ENCODE data around the gene CYB561.
A peak's percentile ranks its signal among the peaks of the same experiment; 100 is the strongest.
"Not testable (repeated sequence)": the region's sequence is repeated elsewhere in the genome, so short reads cannot be mapped to it uniquely, and the experiment has no call there.

CYB561 gene

DNA sequence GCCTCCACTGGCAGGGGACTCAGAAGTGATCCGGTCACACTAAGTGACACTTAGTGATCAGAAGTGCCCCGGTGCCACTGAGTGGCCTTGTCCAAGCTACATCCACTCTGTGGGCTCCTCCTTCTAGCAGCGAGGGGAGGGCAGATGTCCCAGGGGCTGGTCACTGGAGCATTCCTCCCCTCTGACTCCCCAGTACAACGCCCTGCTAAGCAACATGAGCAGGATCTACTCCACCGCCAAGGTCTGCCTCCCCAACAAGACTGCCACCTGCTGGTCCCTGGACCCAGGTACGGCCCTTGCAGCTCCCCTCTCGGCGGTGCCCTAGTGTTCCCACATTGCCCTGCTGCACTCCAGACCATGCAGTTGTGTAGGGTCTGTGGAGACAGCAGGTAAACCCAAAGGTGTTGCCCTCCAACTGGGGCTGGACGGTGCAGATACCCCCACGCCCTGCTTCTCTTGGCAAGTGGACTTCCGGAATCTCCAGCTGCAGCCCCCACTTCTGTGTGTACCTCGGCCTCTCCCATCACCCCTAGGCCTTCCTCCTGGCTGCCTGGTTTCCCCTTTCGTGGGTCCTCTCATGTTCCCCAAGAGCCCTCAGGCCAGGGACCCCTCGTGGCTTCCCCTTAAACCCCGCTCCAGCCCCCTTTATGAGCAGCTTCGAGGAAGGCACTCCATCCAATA lies 32.8 kb upstream of the CYB561 start:
- DNase-seq (ENCODE audit: low spot score), result peak; percentile 76

DNA sequence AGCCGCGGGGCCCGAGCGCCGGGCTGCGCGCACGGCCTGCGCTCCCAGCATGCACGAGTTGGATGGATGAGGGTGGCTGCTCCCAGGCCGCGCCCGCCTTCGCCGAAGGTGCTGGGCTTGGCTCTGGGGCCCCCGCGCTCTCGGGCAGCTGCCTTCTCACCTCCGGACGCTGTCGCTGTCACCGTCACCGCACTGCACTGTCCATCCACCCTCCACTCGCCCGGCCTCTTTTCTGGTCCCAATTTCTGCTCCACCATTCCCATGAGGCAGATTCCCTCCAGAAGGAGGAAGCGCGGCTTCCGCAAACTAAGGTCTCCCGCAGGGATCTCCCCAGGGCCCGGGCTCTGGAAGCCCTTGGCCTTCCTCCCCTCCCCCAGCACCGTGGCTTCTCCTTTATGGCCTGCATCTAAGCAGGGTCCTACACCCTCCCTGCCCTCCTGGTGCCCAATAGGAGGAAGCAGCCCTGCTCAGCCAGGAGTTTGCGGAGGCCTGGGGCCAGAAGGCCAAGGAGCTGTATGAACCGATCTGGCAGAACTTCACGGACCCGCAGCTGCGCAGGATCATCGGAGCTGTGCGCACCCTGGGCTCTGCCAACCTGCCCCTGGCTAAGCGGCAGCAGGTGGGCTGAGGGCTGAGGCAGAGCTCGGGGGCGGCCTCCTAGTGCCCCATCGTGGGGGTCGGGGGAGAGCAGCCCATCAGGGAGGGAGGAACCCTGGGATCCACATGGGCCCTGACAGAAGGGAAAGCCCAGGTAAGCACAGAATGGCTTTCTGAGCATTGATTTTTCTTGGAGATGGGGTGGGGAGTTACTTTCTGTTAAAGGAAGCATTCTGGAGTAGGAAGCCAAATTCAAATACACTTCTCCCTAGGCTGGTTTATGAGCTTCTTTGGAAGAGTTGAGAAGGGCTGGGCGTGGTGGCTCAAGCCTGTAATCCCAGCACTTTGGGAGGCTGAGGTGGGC lies 31.7 kb upstream of the CYB561 start:
- DNase-seq (ENCODE audit: low spot score), result no peak

DNA sequence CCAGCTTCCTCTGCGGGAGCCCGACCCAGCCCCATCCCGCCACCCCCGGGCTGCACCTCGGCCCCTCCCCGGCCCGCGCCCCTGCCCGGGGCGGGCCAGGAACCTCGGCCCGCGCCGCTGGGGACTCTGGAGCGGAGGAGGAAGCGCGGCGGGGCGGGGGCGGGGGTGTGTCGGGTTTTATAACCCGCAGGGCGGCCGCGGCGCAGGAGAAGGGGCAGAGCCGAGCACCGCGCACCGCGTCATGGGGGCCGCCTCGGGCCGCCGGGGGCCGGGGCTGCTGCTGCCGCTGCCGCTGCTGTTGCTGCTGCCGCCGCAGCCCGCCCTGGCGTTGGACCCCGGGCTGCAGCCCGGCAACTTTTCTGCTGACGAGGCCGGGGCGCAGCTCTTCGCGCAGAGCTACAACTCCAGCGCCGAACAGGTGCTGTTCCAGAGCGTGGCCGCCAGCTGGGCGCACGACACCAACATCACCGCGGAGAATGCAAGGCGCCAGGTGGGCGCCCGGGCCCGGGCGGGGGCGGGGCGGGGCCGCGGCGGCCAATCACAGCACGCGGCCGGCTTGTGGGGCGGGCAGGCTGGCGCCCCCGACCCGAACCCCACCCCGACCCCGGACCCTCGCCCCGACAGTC lies 30.9 kb upstream of the CYB561 start, which contains the start of gene ACE:
ACE (plus strand) TSS at position 208 of the 626 bp plus-strand sequence; CDS start at position 242, 34 bp downstream.
- peak; percentile 22 for DNase-seq (ENCODE audit: low spot score)

DNA sequence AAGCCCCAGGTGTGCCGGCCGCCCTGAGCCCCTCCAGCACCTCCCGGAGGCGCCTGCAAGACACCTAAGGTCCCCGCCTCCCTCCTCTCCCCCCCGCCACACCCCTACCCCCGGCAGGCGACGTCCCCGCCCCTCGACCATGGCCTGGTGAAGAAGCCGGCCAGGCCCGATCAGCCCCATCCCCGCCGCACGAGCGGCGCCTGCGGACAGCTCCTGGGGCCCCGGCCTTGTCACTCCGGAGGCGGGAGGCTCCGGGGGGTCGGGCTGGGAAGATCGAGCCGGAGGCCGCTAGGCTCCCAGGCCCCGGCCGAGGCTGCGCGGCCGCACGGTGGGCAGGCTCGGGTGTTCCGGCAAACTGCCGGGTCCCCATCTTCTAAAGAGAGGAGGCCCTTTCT lies 30.4 kb upstream of the CYB561 start:
- no peak for DNase-seq (ENCODE audit: low spot score)

DNA sequence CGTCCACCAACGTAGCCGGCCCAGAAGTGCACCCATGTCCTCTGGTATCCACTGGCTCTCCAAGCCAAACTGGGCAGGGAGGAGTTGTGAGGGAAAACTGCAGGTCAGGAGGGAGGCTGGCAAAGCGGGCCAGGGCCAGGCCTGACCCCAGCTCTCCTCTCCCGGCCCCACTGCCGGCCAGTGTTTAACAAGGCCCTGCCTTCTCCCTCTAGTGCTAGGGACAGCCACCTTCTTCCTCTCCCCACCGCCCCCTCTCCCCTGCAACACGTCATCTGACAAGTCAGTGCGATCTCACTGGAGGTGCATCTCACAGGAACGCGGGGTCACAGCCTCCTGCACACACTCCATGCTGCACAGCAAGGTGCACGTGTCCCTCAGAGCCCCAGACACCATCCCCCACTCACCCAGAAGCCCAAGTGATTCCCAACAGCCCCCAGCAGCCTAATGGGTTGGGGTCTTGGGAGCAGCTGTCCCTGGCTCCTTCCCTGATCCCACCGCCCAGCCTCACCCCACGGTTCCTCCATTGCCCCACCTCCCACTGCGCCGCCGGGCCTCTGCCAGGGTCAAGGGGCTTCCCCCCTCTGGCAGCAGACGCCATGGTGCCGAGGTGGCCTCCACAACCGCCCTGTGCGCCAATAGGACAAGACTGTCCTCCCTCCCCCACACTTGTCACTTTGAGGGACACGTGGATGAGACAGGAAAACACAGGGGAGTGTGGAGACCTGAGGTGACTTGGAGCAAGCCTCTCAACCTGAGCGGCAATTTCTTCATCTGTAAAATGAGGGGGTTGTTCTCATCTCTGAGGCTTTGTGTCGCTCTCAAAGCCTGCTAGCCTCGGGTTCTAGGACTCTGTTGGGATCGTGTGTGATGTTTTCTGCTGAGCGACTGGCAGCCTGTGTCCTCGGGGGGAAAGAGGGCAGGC lies 29.6 kb upstream of the CYB561 start:
- no peak for DNase-seq (ENCODE audit: low spot score)

DNA sequence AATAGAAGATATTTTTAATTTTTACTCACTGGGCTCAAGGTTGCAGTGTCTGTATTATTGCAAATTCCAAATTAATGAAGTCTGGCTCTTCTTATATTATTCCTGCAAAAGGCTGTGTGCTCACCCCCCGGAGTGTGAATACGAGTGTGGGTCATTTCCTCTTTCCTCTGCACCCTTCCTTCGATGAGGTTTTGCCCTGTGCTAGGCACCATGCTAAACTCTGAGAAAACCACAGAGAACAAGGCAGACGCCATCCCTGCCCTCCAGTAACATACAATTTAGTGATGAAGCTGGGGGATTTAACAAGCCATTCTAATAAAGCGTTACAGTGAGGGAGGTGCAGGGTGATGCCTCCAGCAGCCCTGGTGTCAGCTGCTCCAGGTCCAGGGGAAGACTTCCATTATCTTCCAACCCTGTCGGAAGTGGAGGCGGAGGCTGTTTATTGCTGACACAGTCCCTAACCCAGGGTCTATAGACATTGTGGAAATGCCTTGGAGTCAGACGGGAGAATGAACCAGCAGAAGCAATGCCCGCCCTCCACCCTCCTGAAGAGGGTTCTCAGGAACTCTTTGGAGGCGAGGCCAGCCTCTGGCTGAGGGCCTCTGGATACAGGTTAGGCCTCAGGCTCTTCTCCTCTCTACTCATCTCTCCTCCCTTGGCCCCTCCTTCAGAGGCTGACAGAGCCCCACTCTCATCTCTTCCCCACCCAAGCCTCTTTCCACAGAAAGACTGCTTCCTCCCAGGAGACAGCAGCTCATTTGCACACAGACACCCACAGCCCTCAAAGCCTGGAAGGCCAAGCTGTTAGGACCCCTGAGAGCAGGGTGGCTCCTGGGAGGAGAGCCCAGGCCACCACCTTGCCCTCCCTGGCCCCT lies 28.7 kb upstream of the CYB561 start:
- DNase-seq (ENCODE audit: low spot score), result no peak

DNA sequence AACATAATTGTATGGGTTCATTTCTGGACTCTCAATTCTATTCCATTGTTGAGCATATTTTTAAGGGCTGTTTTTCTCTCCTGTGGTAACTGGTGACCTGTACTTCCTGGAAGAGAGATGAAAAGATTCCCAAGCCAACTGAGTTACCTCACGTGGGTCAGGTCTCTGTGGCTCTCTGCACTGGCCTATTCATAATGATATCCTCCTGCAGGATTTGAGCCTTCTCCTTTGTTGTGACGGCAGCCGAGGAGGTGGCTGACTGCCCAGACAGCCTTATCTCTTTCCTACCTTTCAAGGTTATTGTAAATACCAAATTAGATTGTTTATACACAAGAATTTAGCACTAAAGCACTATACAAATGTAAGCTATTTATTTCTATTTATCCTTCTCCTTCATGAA lies 28.1 kb upstream of the CYB561 start:
- no peak for DNase-seq (ENCODE audit: low spot score)

DNA sequence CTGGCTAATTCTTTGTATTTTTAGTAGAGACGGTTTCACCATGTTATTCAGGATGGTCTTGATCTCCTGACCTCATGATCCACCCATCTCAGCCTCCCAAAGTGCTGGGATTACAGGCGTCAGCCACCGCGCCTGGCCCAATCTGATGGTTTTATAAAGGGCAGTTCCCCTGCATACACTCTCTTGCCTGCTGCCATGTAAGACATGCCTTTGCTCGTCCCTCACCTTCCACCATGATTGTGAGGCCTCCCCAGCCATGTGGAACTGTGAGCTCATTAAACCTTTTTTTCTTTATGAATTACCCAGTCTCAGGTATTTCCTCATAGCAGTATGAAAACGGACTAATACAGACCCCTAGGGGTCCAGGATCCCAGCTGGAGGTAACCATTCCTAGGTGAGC lies 22.0 kb upstream of the CYB561 start:
- not testable (repeated sequence) for DNase-seq (ENCODE audit: low spot score)

DNA sequence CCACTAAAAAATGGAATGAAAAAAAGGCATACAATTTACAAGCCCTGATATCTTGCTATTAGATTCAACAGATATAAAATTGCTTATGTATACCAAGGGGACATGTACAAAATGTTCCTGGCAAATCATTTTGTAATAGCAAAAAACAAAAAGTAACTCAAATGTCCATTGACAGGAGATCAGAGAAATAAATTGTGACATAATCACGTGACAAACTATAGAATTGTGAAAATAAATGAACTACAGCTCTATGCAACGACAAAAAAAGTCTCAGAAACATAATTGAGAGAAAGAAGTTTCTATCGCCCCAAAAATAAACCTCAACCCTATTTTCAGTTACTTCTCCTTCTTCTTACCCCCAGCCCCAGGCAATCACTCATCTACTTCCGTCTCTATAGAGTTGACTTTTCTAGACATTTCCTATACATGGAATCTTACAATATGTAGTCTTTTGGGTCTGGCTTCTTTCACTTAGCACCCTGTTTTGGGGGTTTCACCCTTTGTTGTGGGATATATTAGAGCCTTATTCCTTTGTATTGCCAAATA lies 18.7 kb upstream of the CYB561 start:
- DNase-seq (ENCODE audit: low spot score), result no peak

DNA sequence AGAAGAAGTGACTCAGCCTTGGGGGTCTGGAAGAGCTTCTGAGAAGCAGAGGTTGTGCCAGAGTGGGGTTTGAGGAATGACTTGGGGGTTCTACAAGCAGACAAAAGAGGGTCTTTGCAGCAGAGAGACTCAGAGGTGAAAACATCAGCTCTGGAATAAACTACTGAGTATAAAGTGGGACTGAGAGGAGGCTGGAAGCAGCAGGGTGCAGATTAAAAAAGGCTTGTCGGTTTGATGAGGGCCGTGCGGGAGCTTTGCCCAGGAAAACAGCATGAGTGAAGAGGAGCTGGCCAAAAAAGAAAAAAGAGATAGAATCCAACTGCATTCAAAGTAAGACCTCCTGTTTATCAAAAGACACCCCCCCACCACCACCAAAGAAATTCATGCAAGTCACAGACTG lies 17.7 kb upstream of the CYB561 start:
- no peak for DNase-seq (ENCODE audit: low spot score)

DNA sequence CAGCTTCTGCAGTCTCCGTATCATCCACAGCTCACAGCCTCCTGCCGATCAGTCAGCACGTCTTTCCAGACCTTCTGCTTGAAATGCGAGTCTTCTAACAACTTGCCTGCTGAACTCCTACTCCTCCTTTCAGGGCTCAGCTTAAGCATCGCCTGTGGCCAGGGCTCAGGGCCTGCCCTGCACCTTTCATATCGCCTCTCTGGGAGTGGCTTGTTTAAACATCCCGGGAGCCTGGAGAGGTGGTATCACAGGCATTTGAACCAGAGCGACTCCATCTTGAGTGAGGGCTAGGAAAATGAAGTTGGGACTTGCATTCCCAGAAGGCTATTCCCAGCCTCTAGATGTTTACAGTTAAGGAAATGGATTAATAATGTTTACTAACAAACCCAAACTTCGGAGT lies 13.9 kb upstream of the CYB561 start:
- DNase-seq (ENCODE audit: low spot score), result no peak

DNA sequence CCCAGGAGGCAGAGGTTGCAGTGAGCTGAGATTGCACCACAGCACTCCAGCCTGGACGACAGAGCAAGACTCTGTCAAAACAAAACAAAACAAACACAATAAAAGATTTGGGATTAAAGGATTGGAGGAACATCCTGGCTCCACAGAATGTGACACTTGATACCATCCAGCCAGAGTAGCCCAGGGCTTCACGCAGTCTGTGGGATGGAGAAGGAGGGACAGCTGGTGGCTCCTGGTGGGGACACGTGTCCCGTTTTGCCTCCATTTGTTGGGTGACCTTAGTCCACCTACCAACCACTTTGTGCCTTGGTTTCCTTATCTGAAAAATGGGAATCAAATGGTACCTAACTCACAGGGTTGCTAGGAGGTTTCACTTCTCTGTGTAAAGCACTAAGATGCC lies 12.4 kb upstream of the CYB561 start:
- no peak for DNase-seq (ENCODE audit: low spot score)

DNA sequence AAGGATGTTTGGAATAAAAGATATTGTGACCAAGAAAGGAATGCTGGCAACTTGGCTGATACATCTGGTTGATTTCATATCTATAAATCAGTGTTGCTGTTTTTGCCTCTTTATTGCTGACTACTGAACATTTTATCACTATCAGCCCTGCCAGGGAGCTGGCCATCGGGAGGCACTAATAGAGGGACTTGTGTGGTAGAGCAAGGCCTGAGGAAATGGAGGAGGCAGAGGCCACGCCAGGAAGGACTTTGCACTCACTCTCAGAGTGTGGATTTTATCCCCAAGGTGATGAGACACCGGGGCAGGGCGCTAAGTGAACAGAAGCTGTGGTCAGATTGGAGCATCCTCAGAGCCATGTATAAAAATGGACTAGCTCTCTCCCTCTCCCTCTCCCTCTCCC lies 9.3 kb upstream of the CYB561 start:
- DNase-seq (ENCODE audit: low spot score), result no peak

DNA sequence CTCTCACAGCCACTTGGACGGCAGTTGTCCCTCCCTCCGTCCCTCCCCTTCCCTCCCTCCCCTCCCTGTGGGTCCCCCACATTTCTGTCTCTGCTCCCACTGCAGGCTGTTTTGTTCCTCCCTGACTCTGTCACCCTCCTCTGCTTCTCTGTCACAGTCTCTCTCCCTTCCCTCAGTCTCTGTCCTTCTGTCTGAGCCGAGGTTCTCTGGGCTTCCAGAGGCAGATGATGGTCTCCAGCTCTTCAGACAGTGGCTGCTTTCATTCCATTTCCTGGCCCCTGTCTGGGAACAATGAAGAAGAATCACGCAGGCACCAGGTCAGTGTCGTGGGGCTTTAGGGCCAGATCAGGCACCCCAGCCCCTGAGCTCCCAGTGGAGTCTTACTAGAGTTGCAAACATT lies 8.8 kb upstream of the CYB561 start:
- DNase-seq (ENCODE audit: low spot score), result no peak

DNA sequence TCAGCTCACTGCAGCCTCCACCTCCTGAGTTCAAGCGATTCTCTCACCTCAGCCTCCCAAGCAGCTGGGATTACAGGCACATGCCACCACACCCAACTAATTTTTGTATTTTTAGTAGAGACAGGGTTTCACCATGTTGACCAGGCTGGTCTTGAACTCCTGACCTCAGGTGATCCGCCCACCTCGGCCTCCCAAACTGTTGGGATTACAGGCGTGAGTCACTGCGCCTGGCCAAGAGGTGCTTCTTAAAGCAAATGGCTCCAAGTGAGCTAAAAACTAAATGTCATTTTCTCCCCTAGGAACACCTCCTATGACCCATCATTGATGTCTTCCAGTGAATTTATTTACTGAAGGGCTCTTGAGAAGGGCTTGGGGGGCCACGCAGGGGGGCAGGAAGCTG lies 8.3 kb upstream of the CYB561 start:
- DNase-seq (ENCODE audit: low spot score), result not testable (repeated sequence)

DNA sequence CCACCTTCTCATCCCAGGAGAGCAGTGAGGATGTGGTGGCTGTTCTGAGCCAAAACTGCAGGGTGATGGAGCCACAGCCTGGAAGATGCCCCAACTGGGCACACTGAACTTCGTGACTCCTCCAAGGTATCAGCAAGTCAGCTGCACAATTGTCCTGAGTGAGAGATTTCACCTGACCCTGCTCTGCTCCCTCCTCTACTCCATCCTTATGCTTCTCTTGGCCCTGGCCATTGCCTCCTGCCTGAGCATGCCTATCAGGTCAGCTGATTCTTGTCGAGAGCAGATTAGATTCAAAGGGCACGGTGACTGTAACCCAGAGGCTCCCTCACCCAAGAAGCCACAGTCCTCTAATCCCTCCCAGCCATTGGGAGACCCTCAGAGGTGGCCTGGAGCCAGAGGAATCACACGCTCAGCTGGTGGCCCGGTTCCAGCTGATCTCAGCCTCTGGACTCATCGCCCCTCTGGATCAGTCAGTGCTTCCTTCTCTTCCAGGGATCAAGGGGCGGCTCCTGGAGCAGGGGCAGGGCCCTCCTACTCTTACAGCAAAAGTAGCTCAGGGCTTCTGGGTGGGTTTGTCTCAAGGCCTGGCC lies 7.0 kb upstream of the CYB561 start:
- DNase-seq (ENCODE audit: low spot score), result no peak

DNA sequence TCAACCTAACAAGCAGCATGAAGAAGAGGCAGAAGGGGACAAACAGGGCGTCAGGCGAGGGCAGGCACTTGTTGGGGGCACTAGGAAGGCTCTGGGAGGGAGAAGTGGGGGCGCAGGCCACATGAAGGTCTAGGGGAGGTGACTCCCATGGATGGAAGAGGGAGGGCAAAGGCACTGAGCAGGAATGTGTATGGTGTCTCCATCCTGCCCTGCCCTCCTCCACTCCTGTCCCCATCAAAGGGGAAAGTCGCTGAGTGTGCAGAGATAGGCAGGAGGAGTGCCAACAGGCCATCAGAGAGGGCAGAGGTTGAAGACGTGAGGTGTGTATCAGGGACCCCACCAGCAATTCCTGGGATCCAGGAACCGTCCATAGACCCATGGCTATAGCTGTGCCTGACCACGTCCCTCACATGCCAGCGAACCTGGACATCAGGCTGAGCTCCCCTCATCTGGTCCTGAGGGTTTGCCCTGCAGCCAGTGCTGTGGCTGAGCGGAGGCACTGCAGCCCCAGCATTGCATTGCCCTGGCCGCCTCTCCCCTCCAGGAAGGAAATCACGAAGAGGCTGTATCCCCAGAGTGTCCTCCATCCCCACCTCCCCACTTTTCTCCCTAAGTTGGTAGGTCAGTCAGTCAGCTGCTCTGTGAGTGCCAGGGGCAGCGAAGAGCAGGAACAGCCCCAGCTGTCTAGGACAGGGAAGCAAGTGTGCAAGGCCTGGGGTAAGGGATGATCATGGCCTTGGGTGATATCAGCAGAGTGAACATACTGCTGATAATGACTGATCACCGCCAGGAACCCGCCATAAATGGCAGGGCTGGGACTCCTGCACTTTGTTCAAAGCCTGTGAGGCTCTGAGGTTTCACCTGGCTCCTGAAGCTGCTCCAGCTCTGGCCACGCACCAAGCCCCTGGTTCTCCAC lies 6.2 kb upstream of the CYB561 start:
- no peak for DNase-seq (ENCODE audit: low spot score)

DNA sequence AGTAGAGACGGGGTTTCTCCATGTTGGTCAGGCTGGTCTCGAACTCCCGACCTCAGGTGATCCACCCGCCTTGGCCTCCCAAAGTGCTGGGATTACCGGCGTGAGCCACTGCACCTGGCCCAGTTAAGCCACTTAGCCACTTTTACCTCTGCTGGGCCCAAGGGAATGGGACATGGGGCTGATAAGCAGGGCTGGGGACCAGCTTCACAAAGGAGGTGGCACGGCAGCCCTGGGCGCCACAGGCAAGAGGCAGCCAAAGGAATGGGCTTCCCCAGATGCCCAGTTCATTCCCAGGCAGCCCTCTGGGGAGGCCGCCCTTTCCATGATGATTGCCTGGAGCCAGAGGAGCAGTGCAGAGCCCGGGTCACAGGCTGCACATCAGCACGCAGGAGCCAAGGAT lies 5.0 kb upstream of the CYB561 start:
- no peak for DNase-seq (ENCODE audit: low spot score)

DNA sequence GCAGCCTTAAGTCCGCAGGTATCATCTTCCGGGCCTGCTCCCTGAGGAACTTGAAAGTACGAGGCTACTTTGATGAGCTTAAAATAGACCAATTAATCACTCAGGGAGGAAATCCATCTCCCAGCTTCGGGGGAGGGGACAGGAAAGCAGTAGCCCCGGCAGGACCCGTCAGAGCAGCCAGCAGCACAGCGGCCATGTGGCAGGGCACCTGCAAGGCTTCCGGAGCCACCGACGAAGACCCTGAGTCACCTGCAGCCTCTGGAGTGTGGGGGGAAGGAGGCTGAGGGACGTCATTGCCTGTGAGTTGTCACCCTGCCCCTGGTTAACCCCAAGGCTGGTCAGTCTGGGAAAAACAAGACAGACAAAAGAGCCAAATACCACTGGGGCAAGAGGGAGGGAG lies 4.4 kb upstream of the CYB561 start:
- DNase-seq (ENCODE audit: low spot score), result no peak

Data from activated CD4-positive, alpha-beta T cell treated with anti-CD3 and anti-CD28 coated beads, Interleukin-2, Interleukin-4, amounts not matched to agents 100 ng/mL and 50 ng/mL, durations not matched to agents 16 hours and 8 hours (primary cell).